ENCODE data around the gene AFTPH.

The AFTPH gene

DNA sequence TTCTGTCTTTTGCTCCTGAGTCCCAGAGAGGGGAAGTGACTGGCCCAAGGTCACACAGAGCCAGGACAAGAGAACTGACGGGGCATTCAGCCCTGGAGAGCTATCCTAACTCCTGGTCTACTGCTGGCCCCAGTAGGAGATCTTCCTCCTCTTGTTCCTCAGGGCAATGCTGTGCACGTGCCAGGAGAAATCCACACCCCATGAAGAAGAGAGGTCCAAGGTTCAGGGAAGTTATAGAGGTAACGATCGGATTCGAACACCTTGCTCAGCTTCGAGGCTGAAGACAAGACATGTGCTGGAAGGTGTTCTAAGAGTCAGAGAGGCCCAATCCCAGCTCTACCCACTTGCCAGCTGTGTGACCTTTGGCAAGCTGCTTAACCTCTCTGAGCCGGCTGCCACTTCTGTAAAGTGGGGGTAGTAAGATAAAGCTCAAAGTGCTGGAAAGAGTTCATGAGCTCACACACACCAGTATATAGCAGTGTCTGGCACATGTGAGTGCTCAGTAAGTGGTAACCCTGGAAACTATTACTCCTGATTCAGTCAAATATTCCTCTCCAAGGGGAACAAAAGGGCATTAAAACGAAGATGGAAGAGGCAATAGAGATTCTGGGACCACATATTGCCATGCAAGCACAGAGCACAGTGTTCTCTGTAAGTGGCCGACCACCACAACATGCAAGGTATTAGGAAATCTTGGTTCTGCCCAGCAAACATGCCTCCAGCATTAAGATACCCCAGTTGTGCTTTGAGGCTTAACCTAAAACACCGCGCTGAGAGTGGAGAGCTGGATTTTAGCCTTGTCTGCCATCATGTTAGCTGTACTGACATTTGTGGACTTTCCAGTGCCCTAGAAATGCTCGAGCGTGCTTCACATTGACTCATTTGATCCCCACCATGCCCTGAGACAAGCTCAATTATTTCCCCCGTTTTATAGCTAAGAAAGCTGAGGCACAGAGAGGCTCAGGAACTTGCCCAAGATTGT is 104.0 kb downstream of the AFTPH start:
- H3K4me3 ChIP-seq (replicated peaks; ENCODE audit: low read depth, low read length), result no peak overlapping the region
- TF ChIP-seq, protein P1, sequence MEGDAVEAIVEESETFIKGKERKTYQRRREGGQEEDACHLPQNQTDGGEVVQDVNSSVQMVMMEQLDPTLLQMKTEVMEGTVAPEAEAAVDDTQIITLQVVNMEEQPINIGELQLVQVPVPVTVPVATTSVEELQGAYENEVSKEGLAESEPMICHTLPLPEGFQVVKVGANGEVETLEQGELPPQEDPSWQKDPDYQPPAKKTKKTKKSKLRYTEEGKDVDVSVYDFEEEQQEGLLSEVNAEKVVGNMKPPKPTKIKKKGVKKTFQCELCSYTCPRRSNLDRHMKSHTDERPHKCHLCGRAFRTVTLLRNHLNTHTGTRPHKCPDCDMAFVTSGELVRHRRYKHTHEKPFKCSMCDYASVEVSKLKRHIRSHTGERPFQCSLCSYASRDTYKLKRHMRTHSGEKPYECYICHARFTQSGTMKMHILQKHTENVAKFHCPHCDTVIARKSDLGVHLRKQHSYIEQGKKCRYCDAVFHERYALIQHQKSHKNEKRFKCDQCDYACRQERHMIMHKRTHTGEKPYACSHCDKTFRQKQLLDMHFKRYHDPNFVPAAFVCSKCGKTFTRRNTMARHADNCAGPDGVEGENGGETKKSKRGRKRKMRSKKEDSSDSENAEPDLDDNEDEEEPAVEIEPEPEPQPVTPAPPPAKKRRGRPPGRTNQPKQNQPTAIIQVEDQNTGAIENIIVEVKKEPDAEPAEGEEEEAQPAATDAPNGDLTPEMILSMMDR (IDR thresholded peaks at IDR 0.05; ENCODE audit: low read depth, low read length, missing control alignments), result no peak
- DNase-seq (ENCODE audit: extremely low read depth, low read depth), result no peak

- TF ChIP-seq, protein P1 (IDR thresholded peaks at IDR 0.05; ENCODE audit: low read depth, low read length, missing control alignments), result no peak
- no peak overlapping the region for H3K4me3 ChIP-seq (replicated peaks; ENCODE audit: low read depth, low read length)
- DNase-seq (ENCODE audit: extremely low read depth, low read depth), result no peak
Observed at GRCh38 chr2:64629329-64629781, 105.2 kb downstream of the AFTPH start.

DNA sequence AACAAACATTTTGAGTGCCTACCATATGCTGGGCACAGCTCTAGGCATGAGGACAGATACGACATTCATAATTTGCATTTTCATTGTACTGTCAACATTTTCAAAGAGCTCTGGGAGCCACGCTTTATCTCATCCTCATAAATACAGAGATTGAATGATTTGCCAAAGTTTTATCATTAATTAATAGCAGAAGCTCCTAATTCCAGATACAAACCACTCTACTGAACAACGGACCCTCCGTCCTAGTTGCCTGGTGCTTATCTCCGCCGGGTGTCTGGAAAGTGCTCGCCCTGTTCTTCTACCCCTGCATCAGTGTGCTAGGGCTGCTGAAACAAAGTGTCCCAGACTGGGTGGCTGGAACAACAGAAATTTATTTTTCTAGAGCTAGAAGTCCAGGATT is 105.7 kb downstream of the AFTPH start:
- TF ChIP-seq, protein P1 (IDR thresholded peaks at IDR 0.05; ENCODE audit: low read depth, low read length, missing control alignments), result no peak
- no peak for DNase-seq (ENCODE audit: extremely low read depth, low read depth)
- no peak overlapping the region for H3K4me3 ChIP-seq (replicated peaks; ENCODE audit: low read depth, low read length)

DNA sequence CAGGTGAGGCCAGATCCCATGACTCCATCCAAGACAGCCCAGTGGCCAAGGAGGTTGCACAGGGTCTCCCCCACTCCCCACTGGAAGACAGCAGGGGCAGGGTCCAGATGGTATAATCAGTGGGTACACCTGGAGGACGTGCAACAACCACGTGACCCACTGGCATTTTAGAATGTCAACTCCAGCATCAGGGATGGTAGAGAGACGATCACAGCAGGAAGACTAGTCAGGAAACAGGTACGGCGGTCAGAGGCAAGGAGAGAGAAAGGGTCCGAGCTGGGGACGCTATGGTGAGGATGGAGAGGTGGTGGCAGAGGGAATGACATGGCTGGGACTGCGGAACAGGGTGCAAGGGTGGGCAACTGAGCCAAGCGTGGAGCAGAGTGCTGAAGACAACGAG is 106.6 kb downstream of the AFTPH start:
- no peak for DNase-seq (ENCODE audit: extremely low read depth, low read depth)
- TF ChIP-seq, protein P1 (IDR thresholded peaks at IDR 0.05; ENCODE audit: low read depth, low read length, missing control alignments), result no peak
- no peak overlapping the region for H3K4me3 ChIP-seq (replicated peaks; ENCODE audit: low read depth, low read length)

DNA sequence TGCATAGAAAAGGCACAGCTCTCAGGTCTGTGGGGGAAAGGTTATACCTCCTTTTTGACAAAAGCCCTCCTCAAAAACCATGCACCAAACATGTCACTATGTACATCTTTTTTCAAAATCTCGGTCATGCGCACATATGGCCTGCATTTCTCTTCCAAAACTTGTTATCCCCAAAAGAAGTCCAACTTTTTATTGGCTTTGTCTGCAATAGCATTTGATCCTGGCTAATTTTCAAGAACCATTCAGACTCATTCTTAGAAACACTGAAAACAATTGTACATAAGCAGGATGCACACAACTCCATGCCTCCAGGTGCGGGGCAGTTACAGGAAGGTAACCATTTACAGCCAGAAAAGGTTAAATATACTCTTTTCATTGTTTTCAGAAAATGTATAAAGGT is 107.6 kb downstream of the AFTPH start:
- TF ChIP-seq, protein P1 (IDR thresholded peaks at IDR 0.05; ENCODE audit: low read depth, low read length, missing control alignments), result no peak

GRCh38 chr2:64632835-64633819 is 109.0 kb downstream of the AFTPH start:
- DNase-seq (ENCODE audit: extremely low read depth, low read depth), result no peak
- TF ChIP-seq, protein P1 (IDR thresholded peaks at IDR 0.05; ENCODE audit: low read depth, low read length, missing control alignments), result no peak
- H3K4me3 ChIP-seq (replicated peaks; ENCODE audit: low read depth, low read length), result no peak overlapping the region

More for the DNA sequence above, 107.6 kb downstream of the AFTPH start:
- no peak overlapping the region for H3K4me3 ChIP-seq (replicated peaks; ENCODE audit: low read depth, low read length)
- DNase-seq (ENCODE audit: extremely low read depth, low read depth), result no peak
